A673 (cell line): ENCODE measurements around the gene KCNA3. TPM values are rescaled to one million over a fixed set of nuclear protein-coding genes. Genes with fewer than 3 reads are reported as not detected.

Experiments used
- BruUV-seq: library from RNA; stranded (reverse); fragments of 400-500 nt; replicated peaks from 2 replicates; lab custom pipeline; 2021; lab: Mats Ljungman, UMichigan
- CTCF ChIA-PET: fragments of 300-600 bp; sonication (Branson Sonifier 250); formaldehyde crosslinking; loops from one replicate; lab custom pipeline; 2022; ENCODE audit warnings: antibody characterized with exemption; lab: Charles Lee
- POLR2A ChIA-PET: fragments of 300-600 bp; sonication (Branson Sonifier 250); formaldehyde crosslinking; loops from one replicate; lab custom pipeline; 2022; ENCODE audit warnings: antibody characterized with exemption; ENCODE audit not compliant: low non-redundant PET; lab: Charles Lee
- DNase-seq: peaks from one replicate; pipeline ENCODE4 v3.0.0-alpha.2; 2015; ENCODE audit warnings: low spot score
- H3K27ac ChIP-seq: fragments of 200-600 bp; sonication (generic); 2 replicates; pipeline ENCODE4 v1.5.1; 2016; ENCODE audit warnings: mixed run types, low read depth, mild to moderate bottlenecking, mixed read lengths, antibody characterized with exemption, low read length; ENCODE audit not compliant: poor library complexity, severe bottlenecking
- H3K27me3 ChIP-seq: fragments of 200-600 bp; sonication (generic); replicated peaks from 2 replicates; pipeline ENCODE4 v1.6.1; 2017; ENCODE audit warnings: mixed run types, low read depth, mild to moderate bottlenecking, mixed read lengths, antibody characterized with exemption, low read length; ENCODE audit not compliant: insufficient read depth, poor library complexity
- H3K36me3 ChIP-seq: fragments of 200-600 bp; sonication (generic); 2 replicates; pipeline ENCODE4 v1.6.1; 2016; ENCODE audit warnings: mixed run types, mild to moderate bottlenecking, mixed read lengths, antibody characterized with exemption, low read length; ENCODE audit not compliant: insufficient read depth, poor library complexity, severe bottlenecking
- H3K4me1 ChIP-seq: fragments of 200-600 bp; sonication (generic); 2 replicates; pipeline ENCODE4 v1.6.1; 2017; ENCODE audit warnings: mixed run types, mild to moderate bottlenecking, mixed read lengths, antibody characterized with exemption, low read length; ENCODE audit not compliant: insufficient read depth, poor library complexity, severe bottlenecking
- H3K4me3 ChIP-seq: fragments of 200-600 bp; sonication (generic); 2 replicates; pipeline ENCODE4 v1.5.1; 2016; ENCODE audit warnings: low read depth, mixed run types, mild to moderate bottlenecking, mixed read lengths, low read length; ENCODE audit not compliant: poor library complexity, severe bottlenecking
- H3K9me3 ChIP-seq: fragments of 200-600 bp; sonication (generic); 2 replicates; pipeline ENCODE4 v1.6.1; 2016; ENCODE audit warnings: mixed run types, low read depth, mild to moderate bottlenecking, mixed read lengths, antibody characterized with exemption, low read length; ENCODE audit not compliant: poor library complexity, severe bottlenecking
- EZH2 ChIP-seq: fragments of 200-600 bp; sonication (generic); IDR thresholded peaks from 2 replicates; pipeline ENCODE4 v1.6.1; 2017; ENCODE audit warnings: borderline replicate concordance, low read depth, mild to moderate bottlenecking, mixed read lengths, antibody characterized with exemption, low read length; ENCODE audit not compliant: poor library complexity, severe bottlenecking
- intact Hi-C: fragments of 100-400 bp; cut with micrococcal nuclease; formaldehyde crosslinking; loops from one replicate; pipeline ENCODE4 v1.10.0; 2022; ENCODE audit not compliant: unreplicated experiment
- total RNA-seq: library from RNA; stranded (reverse); gene quantifications from 2 replicates; pipeline ENCODE4 v1.2.3, GENCODE V29; 2021
- TF ChIP-seq, protein P1 (sequence below): fragments of 300-800, 200-600 bp; sonication (generic); conservative IDR thresholded peaks from 2 replicates; pipeline ENCODE4 v1.5.1; 2017; ENCODE audit warnings: low read depth, mild to moderate bottlenecking, antibody characterized with exemption, low read length, moderate library complexity, mixed read lengths

Gene KCNA3
- total RNA-seq, 1 experiment from 2014 or later: 0.43 TPM

DNA sequence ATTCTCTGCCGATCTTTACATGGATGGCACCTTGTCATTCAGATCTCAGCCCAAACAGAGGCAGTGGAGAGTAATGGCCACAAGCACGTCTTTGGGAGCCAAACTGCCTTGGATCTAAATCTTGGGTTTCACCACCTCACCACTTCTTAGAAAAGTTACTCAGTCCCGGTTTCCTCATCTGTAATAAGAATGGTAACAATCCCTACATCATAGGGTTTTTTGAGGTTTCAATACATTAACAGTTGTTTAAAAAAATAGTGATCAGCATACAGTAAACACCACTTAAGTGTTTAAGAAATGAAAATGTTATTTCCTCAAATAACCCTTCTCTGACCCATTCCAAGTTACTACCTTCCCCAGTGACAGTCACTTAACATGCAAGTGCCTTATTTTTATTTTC, 38.5 kb upstream of the KCNA3 start:
- peaks cover 44% of the 10 kb centered on the region for H3K27me3 ChIP-seq
- H3K36me3 ChIP-seq: no peaks in the 10 kb centered on the region
- H3K4me1 ChIP-seq: no peaks in the 10 kb centered on the region
- TF ChIP-seq, protein P1, sequence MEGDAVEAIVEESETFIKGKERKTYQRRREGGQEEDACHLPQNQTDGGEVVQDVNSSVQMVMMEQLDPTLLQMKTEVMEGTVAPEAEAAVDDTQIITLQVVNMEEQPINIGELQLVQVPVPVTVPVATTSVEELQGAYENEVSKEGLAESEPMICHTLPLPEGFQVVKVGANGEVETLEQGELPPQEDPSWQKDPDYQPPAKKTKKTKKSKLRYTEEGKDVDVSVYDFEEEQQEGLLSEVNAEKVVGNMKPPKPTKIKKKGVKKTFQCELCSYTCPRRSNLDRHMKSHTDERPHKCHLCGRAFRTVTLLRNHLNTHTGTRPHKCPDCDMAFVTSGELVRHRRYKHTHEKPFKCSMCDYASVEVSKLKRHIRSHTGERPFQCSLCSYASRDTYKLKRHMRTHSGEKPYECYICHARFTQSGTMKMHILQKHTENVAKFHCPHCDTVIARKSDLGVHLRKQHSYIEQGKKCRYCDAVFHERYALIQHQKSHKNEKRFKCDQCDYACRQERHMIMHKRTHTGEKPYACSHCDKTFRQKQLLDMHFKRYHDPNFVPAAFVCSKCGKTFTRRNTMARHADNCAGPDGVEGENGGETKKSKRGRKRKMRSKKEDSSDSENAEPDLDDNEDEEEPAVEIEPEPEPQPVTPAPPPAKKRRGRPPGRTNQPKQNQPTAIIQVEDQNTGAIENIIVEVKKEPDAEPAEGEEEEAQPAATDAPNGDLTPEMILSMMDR: no peak
- H3K27ac ChIP-seq: no peak overlapping the region
- H3K9me3 ChIP-seq: no peaks in the 10 kb centered on the region
- no peak overlapping the region for H3K4me3 ChIP-seq
- intact Hi-C loops: no loop called here
- CTCF ChIA-PET: no interaction called here
- BruUV-seq: no TSS peak
- DNase-seq: no peak
- POLR2A ChIA-PET: no interaction called here

DNA sequence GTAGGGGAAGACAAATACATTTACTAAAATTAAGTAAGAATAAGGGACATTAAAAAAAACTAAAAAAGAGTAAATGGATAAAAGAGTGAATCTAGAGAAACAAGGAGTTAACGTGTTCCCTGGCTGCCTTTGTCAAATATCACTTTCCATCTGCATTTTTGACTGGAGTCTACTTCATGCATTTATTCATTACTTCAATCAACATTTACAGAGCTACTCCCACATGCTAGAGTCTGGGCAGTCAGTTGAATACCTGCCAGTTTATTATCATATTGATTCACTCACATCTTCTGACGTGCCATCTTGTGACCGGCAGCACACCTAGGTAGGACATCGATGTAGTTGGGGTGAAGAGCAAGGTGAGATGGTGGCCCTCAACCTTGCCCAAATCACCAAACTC, 35.6 kb upstream of the KCNA3 start:
- Histone ChIP-seq H3K4me1 (no peaks in the 10 kb centered on the region), H3K4me3 (no peak overlapping the region), H3K27me3 (peaks cover 36% of the 10 kb centered on the region), H3K9me3 (no peaks in the 10 kb centered on the region), H3K36me3 (no peaks in the 10 kb centered on the region), H3K27ac (no peak overlapping the region)
- intact Hi-C loops: no loop called here
- BruUV-seq: no TSS peak
- TF ChIP-seq, protein P1: no peak
- no peak for TF ChIP-seq EZH2
- ChIA-PET CTCF (no interaction called here), POLR2A (no interaction called here)
- no peak for DNase-seq

DNA sequence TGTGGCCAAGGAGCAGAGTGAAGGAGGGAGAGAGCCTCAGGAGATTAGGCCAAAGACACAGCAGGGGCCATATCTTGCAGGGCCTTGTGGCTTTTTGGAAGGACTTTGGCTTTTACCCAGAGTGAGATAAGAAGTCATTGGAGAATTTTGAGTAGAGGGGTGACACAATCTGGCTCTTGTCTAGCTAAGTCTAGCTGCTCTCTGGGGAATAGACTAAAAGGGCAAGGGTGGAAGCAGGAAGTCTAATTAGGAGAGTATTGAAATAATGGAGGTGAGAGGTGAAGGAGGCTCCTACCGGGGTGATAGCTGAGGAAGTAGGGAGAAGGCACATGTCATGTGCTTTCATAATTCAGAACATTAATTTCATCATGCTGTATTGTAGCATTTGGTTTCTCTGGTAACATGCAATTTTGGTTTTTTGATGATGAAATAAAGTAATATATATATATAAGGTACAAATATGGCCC, 34.3 kb upstream of the KCNA3 start:
- Histone ChIP-seq H3K27ac (no peak overlapping the region), H3K27me3 (peaks cover 28% of the 10 kb centered on the region), H3K36me3 (no peaks in the 10 kb centered on the region), H3K9me3 (no peaks in the 10 kb centered on the region), H3K4me3 (no peak overlapping the region), H3K4me1 (no peaks in the 10 kb centered on the region)
- no TSS peak for BruUV-seq
- no peak for DNase-seq
- CTCF ChIA-PET: no interaction called here
- intact Hi-C loops: no loop called here
- TF ChIP-seq, protein P1: no peak
- no peak for TF ChIP-seq EZH2
- POLR2A ChIA-PET: no interaction called here
